Inflammatory macrophage treated with lipopolysaccharide for 1 hour (primary cell): ENCODE measurements around the gene MMP26.

Source experiments
- DNase-seq, 2 donors: peaks; one replicate each; pipeline ENCODE4 v3.0.0-alpha.2; 2020 to 2022

MMP26 gene

GRCh38 chr11:4727171-4727570 is 22.6 kb downstream of the MMP26 start:
- DNase-seq, result no peak

DNA sequence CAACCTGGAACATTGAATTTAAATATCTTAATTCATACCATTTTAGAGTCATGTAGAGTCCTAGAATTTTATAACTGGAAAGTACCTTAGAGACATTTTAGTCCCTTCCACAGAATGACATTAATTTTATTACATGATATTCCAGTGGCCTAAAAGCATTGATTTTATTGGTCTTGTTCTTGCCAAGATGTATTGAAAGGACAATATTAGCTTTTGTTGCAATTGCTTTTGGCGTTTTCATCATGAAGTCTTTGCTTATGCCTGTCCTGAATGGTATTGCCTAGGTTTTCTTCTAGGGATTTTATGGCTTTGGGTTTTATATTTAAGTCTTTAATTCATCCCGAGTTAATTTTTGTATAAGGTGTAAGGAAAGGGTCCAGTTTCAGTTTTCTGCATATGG is 36.2 kb downstream of the MMP26 start:
- DNase-seq, result no peak

DNA sequence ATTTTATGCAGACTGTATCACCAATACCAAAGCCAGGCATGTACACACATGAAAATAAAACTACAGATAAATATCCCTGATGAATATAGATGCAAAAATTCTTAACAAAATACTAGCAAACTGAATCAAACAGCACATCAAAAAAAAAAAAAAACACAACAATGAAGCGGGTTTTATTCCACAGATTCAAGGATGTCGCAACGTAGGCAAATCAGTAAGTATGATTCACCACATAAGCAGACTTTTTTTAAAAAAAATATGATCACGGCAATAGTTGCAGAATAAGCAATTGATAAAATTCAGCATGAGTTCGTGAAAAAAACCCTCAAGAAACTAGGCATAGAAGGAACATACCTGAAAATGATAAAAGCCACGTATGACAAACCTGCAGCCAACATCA is 43.9 kb downstream of the MMP26 start:
- DNase-seq, result no peak

GRCh38 chr11:4751201-4751600 is 46.6 kb downstream of the MMP26 start:
- DNase-seq, result no peak
